SK-N-SH treated with all-trans-retinoic acid at 6 μM for 48 hours (cell line): Measurements from ENCODE around the gene WDR7.

ENCODE experiments used
- ARNTL ChIP-seq: fragments of 450-650 bp; formaldehyde crosslinking; IDR thresholded peaks from 2 replicates; pipeline ENCODE4 v1.5.0; 2020; ENCODE audit warnings: low read depth, mild to moderate bottlenecking, moderate library complexity, borderline replicate concordance
- ISL1 ChIP-seq: fragments of 250-450 bp; sonication (Bioruptor Pico); IDR thresholded peaks from 2 replicates; pipeline ENCODE4 v2.1.2; 2022; ENCODE audit warnings: mild to moderate bottlenecking, moderate library complexity
- PATZ1 ChIP-seq: fragments of 250-450 bp; sonication (Bioruptor Pico); IDR thresholded peaks from 2 replicates; pipeline ENCODE4 v1.8.0; 2020; ENCODE audit warnings: mild to moderate bottlenecking, moderate library complexity, borderline replicate concordance
- PPARA ChIP-seq: fragments of 250-450 bp; sonication (Bioruptor Pico); IDR thresholded peaks from 2 replicates; pipeline ENCODE4 v1.5.0; 2020; ENCODE audit warnings: mild to moderate bottlenecking, borderline replicate concordance
- RARB ChIP-seq: fragments of 250-450 bp; sonication (Bioruptor Pico); IDR thresholded peaks from 2 replicates; pipeline ENCODE4 v1.8.0; 2021; ENCODE audit warnings: mild to moderate bottlenecking, moderate library complexity
- SNAI2 ChIP-seq: fragments of 250-450 bp; sonication (Bioruptor Pico); IDR thresholded peaks from 2 replicates; pipeline ENCODE4 v1.5.0; 2020; ENCODE audit warnings: mild to moderate bottlenecking, moderate library complexity
- TCF4 ChIP-seq: fragments of 250-450 bp; sonication (Bioruptor Pico); IDR thresholded peaks from 2 replicates; pipeline ENCODE4 v1.8.0; 2021; ENCODE audit warnings: mild to moderate bottlenecking, moderate library complexity, borderline replicate concordance
- ZC3H10 ChIP-seq: fragments of 250-450 bp; sonication (Bioruptor Pico); IDR thresholded peaks from 2 replicates; pipeline ENCODE4 v1.5.1; 2021; ENCODE audit warnings: mild to moderate bottlenecking, moderate library complexity
- ZFP3 ChIP-seq: fragments of 250-450 bp; sonication (Bioruptor Pico); IDR thresholded peaks from 2 replicates; pipeline ENCODE4 v1.5.0; 2020; ENCODE audit warnings: mild to moderate bottlenecking, moderate library complexity
- ZFP30 ChIP-seq: fragments of 450-650 bp; formaldehyde crosslinking; IDR thresholded peaks from 2 replicates; pipeline ENCODE4 v1.5.0; 2022; ENCODE audit warnings: mild to moderate bottlenecking, moderate library complexity
- ZNF565 ChIP-seq: fragments of 450-650 bp; formaldehyde crosslinking; conservative IDR thresholded peaks from 2 replicates; pipeline ENCODE4 v1.5.0; 2020; ENCODE audit warnings: low read depth, mild to moderate bottlenecking, moderate library complexity
- TF ChIP-seq, protein P1 (sequence below): fragments of 250-450 bp; sonication (Bioruptor Pico); IDR thresholded peaks from 2 replicates; pipeline ENCODE4 v1.5.1; 2020; ENCODE audit warnings: low read depth, mild to moderate bottlenecking, moderate library complexity

GRCh38 chr18:56662502-56662901 lies 11.3 kb downstream of the WDR7 start:
- TF ChIP-seq RARB (CRISPR knock-in tag) (no peak), ZFP3 (CRISPR knock-in tag) (no peak), PPARA (CRISPR knock-in tag) (no peak), ZFP30 (no peak), ZC3H10 (CRISPR knock-in tag) (no peak), PATZ1 (no peak), SNAI2 (CRISPR knock-in tag) (no peak), ISL1 (CRISPR knock-in tag) (no peak), ARNTL (CRISPR knock-in tag) (no peak), TCF4 (CRISPR knock-in tag) (no peak), ZNF565 (CRISPR knock-in tag) (no peak)
- TF ChIP-seq, protein P1, sequence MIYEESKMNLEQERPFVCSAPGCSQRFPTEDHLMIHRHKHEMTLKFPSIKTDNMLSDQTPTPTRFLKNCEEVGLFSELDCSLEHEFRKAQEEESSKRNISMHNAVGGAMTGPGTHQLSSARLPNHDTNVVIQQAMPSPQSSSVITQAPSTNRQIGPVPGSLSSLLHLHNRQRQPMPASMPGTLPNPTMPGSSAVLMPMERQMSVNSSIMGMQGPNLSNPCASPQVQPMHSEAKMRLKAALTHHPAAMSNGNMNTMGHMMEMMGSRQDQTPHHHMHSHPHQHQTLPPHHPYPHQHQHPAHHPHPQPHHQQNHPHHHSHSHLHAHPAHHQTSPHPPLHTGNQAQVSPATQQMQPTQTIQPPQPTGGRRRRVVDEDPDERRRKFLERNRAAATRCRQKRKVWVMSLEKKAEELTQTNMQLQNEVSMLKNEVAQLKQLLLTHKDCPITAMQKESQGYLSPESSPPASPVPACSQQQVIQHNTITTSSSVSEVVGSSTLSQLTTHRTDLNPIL, result no peak
